Suprapubic skin (tissue), 3 donors: ENCODE measurements around the gene SP9.

ENCODE experiments used
- CTCF ChIP-seq, 2 donors: fragments of 200-600 bp in 1 of 2; fragments of 450-650 bp in 1 of 2; sonication (generic) in 1 of 2; IDR thresholded peaks; one replicate each; pipeline ENCODE4 v1.5.1; 2016 to 2019; ENCODE audit warnings: antibody characterized with exemption in 2 of 2, mild to moderate bottlenecking in 1 of 2, moderate library complexity in 1 of 2
- POLR2AphosphoS5 ChIP-seq, 3 donors: sonication (generic); formaldehyde crosslinking; IDR thresholded peaks; one replicate each; pipeline ENCODE4 v1.6.1; 2017; ENCODE audit warnings: antibody characterized with exemption in 3 of 3

DNA sequence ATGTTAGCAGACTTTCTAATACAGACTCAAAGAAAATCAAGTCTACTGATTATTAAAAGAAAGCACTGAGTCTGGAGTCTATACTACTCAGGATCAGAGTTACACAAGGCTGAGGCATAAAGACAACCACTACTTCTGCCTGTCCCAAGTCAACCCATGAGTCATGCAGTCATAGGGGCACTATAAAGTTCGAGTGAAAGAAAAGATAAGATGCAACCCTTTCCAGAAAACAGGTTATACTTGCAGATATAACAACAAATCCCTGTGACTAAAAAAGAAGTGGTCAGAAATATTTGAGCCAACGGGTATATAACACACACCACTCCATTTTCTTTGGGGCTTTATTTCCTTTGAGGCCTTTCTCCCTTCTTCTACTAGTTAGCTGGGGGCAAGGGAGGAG, 42.2 kb downstream of the SP9 start:
- TF ChIP-seq CTCF (IDR thresholded peaks at IDR 0.05) (no peak), POLR2AphosphoS5 (IDR thresholded peaks at IDR 0.05) (no peak)
